ENCODE data around the gene NUDT19. TPM values are rescaled to one million over a fixed set of nuclear protein-coding genes. Genes with fewer than 3 reads are reported as not detected.
"Not testable (repeated sequence)": the region's sequence is repeated elsewhere in the genome, so short reads cannot be mapped to it uniquely, and the experiment has no call there.

NUDT19 gene
- polyA plus RNA-seq, 1 donor (not counting 4 experiments of a cell fraction or from before 2014, with no cell fraction given) = 12.2 TPM

DNA sequence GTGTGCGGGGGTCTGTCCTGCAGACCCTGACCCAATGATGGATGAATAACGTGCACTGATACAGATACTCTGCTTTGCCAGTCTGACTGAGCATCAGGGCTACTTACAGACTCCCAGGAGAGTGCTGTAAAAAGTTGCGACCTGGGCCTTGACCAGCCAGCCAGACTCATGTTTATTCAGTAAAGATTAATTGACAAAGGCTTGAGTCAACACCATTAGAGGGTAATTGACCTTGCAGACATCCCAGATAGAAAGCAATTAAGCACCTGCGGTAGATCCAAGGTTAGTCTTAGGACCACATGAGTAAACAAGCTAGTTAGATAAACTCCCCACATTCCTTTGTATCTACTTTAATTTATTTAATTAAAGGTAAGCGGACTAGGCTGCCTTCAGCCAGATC lies 10.4 kb downstream of the NUDT19 start:
- TF ChIP-seq CTCF (optimal IDR thresholded peaks at IDR 0.05 in 1 of 3, IDR thresholded peaks at IDR 0.05 in 1 of 3, conservative IDR thresholded peaks at IDR 0.05 in 1 of 3; ENCODE audit: extremely low read depth in 1 of 3, insufficient read depth in 2 of 3, low read length in 3 of 3) (no peak), EZH2 (IDR thresholded peaks at IDR 0.05; ENCODE audit: low read length) (no peak)
- dilution Hi-C loops (cut with MboI; ENCODE audit: extremely low pct_ligation_motif_present, low sequenced_read_pairs) = no loop called here
- no peak overlapping the region for H3K27ac ChIP-seq (ENCODE audit: control insufficient read depth, insufficient read depth, low read length)
- peaks cover 7% of the 10 kb centered on the region for H3K9me3 ChIP-seq (ENCODE audit: control insufficient read depth, low read depth, low read length)
- no peaks in the 10 kb centered on the region for H3K4me1 ChIP-seq (ENCODE audit: control insufficient read depth, extremely low read depth, insufficient read depth, low read length)
- DNase-seq (ENCODE audit: low read depth, low spot score) (no peak), FAIRE-seq (no peak)
- no peaks in the 10 kb centered on the region for H3K9me1 ChIP-seq (ENCODE audit: control insufficient read depth, extremely low read depth, insufficient read depth, low read length)
- H3K27me3 ChIP-seq (ENCODE audit: control insufficient read depth, extremely low read depth, insufficient read depth, low read length) = no peaks in the 10 kb centered on the region
- no peak overlapping the region for H3K9ac ChIP-seq (ENCODE audit: control insufficient read depth, extremely low read depth, insufficient read depth, low read length)
- H2AFZ ChIP-seq (ENCODE audit: control insufficient read depth, low read length) = no peak overlapping the region
- H3K4me3 ChIP-seq (ENCODE audit: control insufficient read depth in 2 of 3, extremely low read depth in 1 of 3, insufficient read depth in 2 of 3, low read depth in 1 of 3, low read length in 3 of 3) = no peak overlapping the region
- no peaks in the 10 kb centered on the region for H4K20me1 ChIP-seq (ENCODE audit: control insufficient read depth, extremely low read depth, insufficient read depth, low read length)
- peaks cover 9% of the 10 kb centered on the region in 2 experiments for H3K36me3 ChIP-seq (ENCODE audit: control insufficient read depth in 2 of 2, extremely low read depth in 1 of 2, insufficient read depth in 2 of 2, low read length in 2 of 2)
- H3K4me2 ChIP-seq (ENCODE audit: control insufficient read depth, extremely low read depth, insufficient read depth, low read depth, low read length) = no peak overlapping the region
- peaks cover 91% of the 10 kb centered on the region for H3K79me2 ChIP-seq (ENCODE audit: control insufficient read depth, insufficient read depth, low read length)

DNA sequence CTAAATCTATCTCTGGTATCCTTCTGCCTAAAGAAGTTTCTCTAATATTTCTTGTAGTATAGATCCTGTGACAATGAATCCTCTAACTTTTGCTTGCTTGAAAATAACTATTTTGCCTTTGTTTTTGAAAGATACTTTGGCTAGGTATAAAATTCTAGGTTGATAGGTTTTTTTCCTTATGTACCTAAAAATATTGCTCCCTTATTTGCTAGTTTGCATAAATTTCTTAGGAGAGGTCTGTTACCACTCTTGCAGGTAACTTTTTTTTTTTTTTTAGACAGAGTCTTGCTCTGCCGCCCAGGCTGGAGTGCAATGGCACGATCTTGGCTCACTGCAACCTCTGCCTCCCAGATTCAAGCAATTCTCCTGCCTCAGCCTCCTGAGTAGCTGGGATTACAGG lies 12.4 kb downstream of the NUDT19 start:
- FAIRE-seq; DNase-seq (ENCODE audit: low read depth, low spot score); H3K4me3 ChIP-seq (ENCODE audit: control insufficient read depth in 2 of 3, extremely low read depth in 1 of 3, insufficient read depth in 2 of 3, low read depth in 1 of 3, low read length in 3 of 3); H4K20me1 ChIP-seq (ENCODE audit: control insufficient read depth, extremely low read depth, insufficient read depth, low read length); H3K9ac ChIP-seq (ENCODE audit: control insufficient read depth, extremely low read depth, insufficient read depth, low read length); dilution Hi-C loops (cut with MboI; ENCODE audit: extremely low pct_ligation_motif_present, low sequenced_read_pairs); H3K9me3 ChIP-seq (ENCODE audit: control insufficient read depth, low read depth, low read length); H3K36me3 ChIP-seq (ENCODE audit: control insufficient read depth in 2 of 2, extremely low read depth in 1 of 2, insufficient read depth in 2 of 2, low read length in 2 of 2); H3K4me1 ChIP-seq (ENCODE audit: control insufficient read depth, extremely low read depth, insufficient read depth, low read length); H3K9me1 ChIP-seq (ENCODE audit: control insufficient read depth, extremely low read depth, insufficient read depth, low read length); H3K4me2 ChIP-seq (ENCODE audit: control insufficient read depth, extremely low read depth, insufficient read depth, low read depth, low read length); H3K27ac ChIP-seq (ENCODE audit: control insufficient read depth, insufficient read depth, low read length); H2AFZ ChIP-seq (ENCODE audit: control insufficient read depth, low read length); H3K27me3 ChIP-seq (ENCODE audit: control insufficient read depth, extremely low read depth, insufficient read depth, low read length): not testable (repeated sequence)
- H3K79me2 ChIP-seq (ENCODE audit: control insufficient read depth, insufficient read depth, low read length) = peaks cover 83% of the 10 kb centered on the region

DNA sequence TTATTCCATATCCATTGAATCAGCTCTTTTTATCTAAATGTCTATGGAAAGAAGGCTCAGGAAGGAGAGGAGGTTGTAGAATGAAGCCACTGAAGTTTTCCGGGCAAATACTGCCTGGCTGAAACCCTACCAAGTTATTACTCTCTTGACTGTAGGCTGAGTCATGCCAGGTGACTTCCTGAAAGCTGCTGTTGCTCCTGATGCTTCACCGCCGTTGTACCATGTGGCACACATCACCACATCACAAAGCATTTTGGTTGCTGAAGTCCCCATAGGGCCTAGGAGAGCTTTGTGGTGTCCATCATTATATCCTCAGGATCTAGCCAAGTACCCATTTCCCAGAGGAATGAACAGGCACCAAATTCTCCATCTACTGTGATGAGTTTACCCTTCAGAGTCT lies 16.8 kb downstream of the NUDT19 start:
- no peak for DNase-seq (ENCODE audit: low read depth, low spot score)
- peaks cover 43% of the 10 kb centered on the region for H3K79me2 ChIP-seq (ENCODE audit: control insufficient read depth, insufficient read depth, low read length)
- TF ChIP-seq EZH2 (IDR thresholded peaks at IDR 0.05; ENCODE audit: low read length) (no peak), CTCF (optimal IDR thresholded peaks at IDR 0.05 in 1 of 3, IDR thresholded peaks at IDR 0.05 in 1 of 3, conservative IDR thresholded peaks at IDR 0.05 in 1 of 3; ENCODE audit: extremely low read depth in 1 of 3, insufficient read depth in 2 of 3, low read length in 3 of 3) (no peak)

More for the DNA sequence above, 16.8 kb downstream of the NUDT19 start:
- Histone ChIP-seq H3K36me3 (ENCODE audit: control insufficient read depth in 2 of 2, extremely low read depth in 1 of 2, insufficient read depth in 2 of 2, low read length in 2 of 2) (peaks cover 3 to 11% of the 10 kb centered on the region in 2 experiments), H3K4me3 (ENCODE audit: control insufficient read depth in 2 of 3, extremely low read depth in 1 of 3, insufficient read depth in 2 of 3, low read depth in 1 of 3, low read length in 3 of 3) (no peak overlapping the region), H3K4me1 (ENCODE audit: control insufficient read depth, extremely low read depth, insufficient read depth, low read length) (no peaks in the 10 kb centered on the region), H3K27me3 (ENCODE audit: control insufficient read depth, extremely low read depth, insufficient read depth, low read length) (no peaks in the 10 kb centered on the region), H4K20me1 (ENCODE audit: control insufficient read depth, extremely low read depth, insufficient read depth, low read length) (no peaks in the 10 kb centered on the region), H3K9ac (ENCODE audit: control insufficient read depth, extremely low read depth, insufficient read depth, low read length) (no peak overlapping the region), H2AFZ (ENCODE audit: control insufficient read depth, low read length) (no peak overlapping the region), H3K4me2 (ENCODE audit: control insufficient read depth, extremely low read depth, insufficient read depth, low read depth, low read length) (no peak overlapping the region), H3K9me3 (ENCODE audit: control insufficient read depth, low read depth, low read length) (peaks cover 2% of the 10 kb centered on the region), H3K9me1 (ENCODE audit: control insufficient read depth, extremely low read depth, insufficient read depth, low read length) (peaks cover 3% of the 10 kb centered on the region), H3K27ac (ENCODE audit: control insufficient read depth, insufficient read depth, low read length) (no peak overlapping the region)
- dilution Hi-C loops (cut with MboI; ENCODE audit: extremely low pct_ligation_motif_present, low sequenced_read_pairs) = no loop called here
- FAIRE-seq = no peak

Measured in keratinocyte (primary cell).